Body of pancreas (tissue), 4 donors: ENCODE results near the gene DCTN2.

Source experiments
- POLR2A ChIP-seq, 3 donors: fragments of 450-650 bp; IDR thresholded peaks; one replicate each; pipeline ENCODE4 v1.6.1; 2016; ENCODE audit warnings: antibody characterized with exemption in 3 of 3, mild to moderate bottlenecking in 2 of 3
- TF ChIP-seq, protein P1 (sequence below), 7 experiments: fragments of 450-650 bp in 4 of 7; fragments of 200-600 bp in 3 of 7; sonication (generic) in 3 of 7; IDR thresholded peaks; one replicate each; pipeline ENCODE4 v1.5.1; 2016 to 2019; ENCODE audit warnings: antibody characterized with exemption in 7 of 7

DNA sequence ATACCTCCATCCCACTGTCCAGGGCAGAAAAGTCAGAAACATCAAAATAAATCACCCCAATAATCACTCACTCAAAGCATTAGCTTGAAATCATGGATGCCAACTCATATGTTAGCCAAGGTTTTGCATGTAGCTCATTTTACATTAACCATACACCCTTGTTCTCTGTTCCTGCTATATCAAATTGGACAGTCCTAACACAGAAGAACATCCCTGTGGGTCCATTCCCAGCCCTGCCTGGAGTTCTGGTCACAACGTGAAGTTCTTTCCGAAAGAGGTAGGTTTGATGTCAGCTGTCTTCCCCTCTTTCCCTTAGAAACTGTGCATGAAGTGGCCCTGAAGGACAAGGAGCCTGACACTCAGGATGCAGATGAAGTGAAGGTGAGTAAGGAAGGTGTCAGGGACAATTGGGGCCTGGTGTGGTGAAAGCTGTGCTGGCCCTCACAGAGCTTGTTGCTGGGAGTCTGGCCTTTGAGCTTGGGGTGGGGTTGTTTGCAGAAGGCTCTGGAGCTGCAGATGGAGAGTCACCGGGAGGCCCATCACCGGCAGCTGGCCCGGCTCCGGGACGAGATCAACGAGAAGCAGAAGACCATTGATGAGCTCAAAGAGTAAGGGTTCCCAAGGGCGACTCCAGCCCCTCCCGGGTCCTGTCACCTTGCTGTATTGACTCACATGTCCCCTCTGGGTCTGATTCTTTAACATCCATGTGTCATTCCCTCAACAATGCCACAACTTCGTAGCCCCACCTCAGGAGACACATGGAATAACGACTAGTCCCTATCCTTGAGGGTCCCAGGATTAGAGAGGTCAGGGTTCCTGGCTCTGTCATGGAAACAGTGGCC is 29.0 kb upstream of the DCTN2 start:
- TF ChIP-seq, protein P1, sequence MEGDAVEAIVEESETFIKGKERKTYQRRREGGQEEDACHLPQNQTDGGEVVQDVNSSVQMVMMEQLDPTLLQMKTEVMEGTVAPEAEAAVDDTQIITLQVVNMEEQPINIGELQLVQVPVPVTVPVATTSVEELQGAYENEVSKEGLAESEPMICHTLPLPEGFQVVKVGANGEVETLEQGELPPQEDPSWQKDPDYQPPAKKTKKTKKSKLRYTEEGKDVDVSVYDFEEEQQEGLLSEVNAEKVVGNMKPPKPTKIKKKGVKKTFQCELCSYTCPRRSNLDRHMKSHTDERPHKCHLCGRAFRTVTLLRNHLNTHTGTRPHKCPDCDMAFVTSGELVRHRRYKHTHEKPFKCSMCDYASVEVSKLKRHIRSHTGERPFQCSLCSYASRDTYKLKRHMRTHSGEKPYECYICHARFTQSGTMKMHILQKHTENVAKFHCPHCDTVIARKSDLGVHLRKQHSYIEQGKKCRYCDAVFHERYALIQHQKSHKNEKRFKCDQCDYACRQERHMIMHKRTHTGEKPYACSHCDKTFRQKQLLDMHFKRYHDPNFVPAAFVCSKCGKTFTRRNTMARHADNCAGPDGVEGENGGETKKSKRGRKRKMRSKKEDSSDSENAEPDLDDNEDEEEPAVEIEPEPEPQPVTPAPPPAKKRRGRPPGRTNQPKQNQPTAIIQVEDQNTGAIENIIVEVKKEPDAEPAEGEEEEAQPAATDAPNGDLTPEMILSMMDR (IDR thresholded peaks at IDR 0.05): no peak
- TF ChIP-seq POLR2A (IDR thresholded peaks at IDR 0.05): no peak
